ENCODE measurements around the gene CHCHD3. TPM values are rescaled to one million over a fixed set of nuclear protein-coding genes. Genes with fewer than 3 reads are reported as not detected.

Gene CHCHD3
- total RNA-seq, 8 experiments from 2014 or later, result 74.5 to 122 (median 90.0) TPM

GRCh38 chr7:133003052-133003910, 78.6 kb downstream of the CHCHD3 start:
- in situ Hi-C loops (cut with MboI; ENCODE audit: low pct_unique_long_range_greater_than_20kb in 2 of 9, low sequenced_read_pairs in 9 of 9, unreplicated experiment in 9 of 9), result no loop called here
- no peak overlapping the region for H3K4me3 ChIP-seq
- no peak for ATAC-seq (replicated peaks in 6 of 8)
- no peaks in the 10 kb centered on the region for H3K4me1 ChIP-seq (replicated peaks in 1 of 2)
- WGBS, 10 experiments, result 39 to 91% (median 65%) methylated on average over 1 to 4 of the region's 4 CpGs; no CpG with 5 or more reads in 1 of the 10 experiments
- H3K27ac ChIP-seq, result no peak overlapping the region

GRCh38 chr7:133001727-133002126, 80.2 kb downstream of the CHCHD3 start:
- H3K27ac ChIP-seq, result no peak overlapping the region
- in situ Hi-C loops (cut with MboI; ENCODE audit: low pct_unique_long_range_greater_than_20kb in 2 of 9, low sequenced_read_pairs in 9 of 9, unreplicated experiment in 9 of 9), result no loop called here
- 75 to 100% (median 88%) methylated on average over 3 to 5 of the region's 5 CpGs; no CpG with 5 or more reads in 1 of the 10 experiments for WGBS, 10 experiments

DNA sequence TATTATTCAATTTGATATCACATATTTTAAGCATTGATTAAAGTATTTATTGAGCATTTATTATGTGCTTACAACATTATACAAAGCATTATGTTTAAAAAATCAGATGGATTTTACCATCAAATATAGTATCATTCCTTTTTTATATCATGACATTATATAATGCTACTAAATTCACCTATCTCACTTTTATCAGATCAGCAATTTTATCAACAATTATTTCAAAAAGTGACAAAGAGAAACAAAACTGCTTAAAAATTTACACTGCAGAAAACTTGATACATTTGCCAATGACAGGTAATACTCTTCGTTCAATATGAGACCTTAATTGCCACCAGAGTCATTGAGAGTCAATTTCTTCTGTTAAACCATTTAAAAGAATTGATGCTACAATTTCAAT, 82.0 kb downstream of the CHCHD3 start:
- H3K27ac ChIP-seq, result no peak overlapping the region
- no peak overlapping the region for H3K4me3 ChIP-seq
- WGBS, 10 experiments, result 83 to 100% (median 100%) methylated on average over 1 of the region's 1 CpG; no CpG with 5 or more reads in 1 of the 10 experiments
- H3K4me1 ChIP-seq (replicated peaks in 1 of 2), result no peaks in the 10 kb centered on the region
- in situ Hi-C loops (cut with MboI; ENCODE audit: low pct_unique_long_range_greater_than_20kb in 2 of 9, low sequenced_read_pairs in 9 of 9, unreplicated experiment in 9 of 9), result no loop called here
- ATAC-seq (replicated peaks in 6 of 8), result no peak

More at GRCh38 chr7:133001727-133002126, 80.2 kb downstream of the CHCHD3 start:
- ATAC-seq (replicated peaks in 6 of 8), result no peak
- Histone ChIP-seq H3K4me3 (no peak overlapping the region), H3K4me1 (replicated peaks in 1 of 2) (no peaks in the 10 kb centered on the region)

- in situ Hi-C loops (cut with MboI; ENCODE audit: low pct_unique_long_range_greater_than_20kb in 2 of 9, low sequenced_read_pairs in 9 of 9, unreplicated experiment in 9 of 9), result no loop called here
- H3K27ac ChIP-seq, result no peak overlapping the region
- no peak overlapping the region for H3K4me3 ChIP-seq
- 85 to 100% (median 89%) methylated on average over 1 of the region's 1 CpG; no CpG with 5 or more reads in 5 of the 10 experiments for WGBS, 10 experiments
- H3K4me1 ChIP-seq (replicated peaks in 1 of 2), result no peaks in the 10 kb centered on the region
- ATAC-seq (replicated peaks in 6 of 8), result no peak
These were observed 83.1 kb downstream of the CHCHD3 start for GRCh38 chr7:132998763-132999162.

DNA sequence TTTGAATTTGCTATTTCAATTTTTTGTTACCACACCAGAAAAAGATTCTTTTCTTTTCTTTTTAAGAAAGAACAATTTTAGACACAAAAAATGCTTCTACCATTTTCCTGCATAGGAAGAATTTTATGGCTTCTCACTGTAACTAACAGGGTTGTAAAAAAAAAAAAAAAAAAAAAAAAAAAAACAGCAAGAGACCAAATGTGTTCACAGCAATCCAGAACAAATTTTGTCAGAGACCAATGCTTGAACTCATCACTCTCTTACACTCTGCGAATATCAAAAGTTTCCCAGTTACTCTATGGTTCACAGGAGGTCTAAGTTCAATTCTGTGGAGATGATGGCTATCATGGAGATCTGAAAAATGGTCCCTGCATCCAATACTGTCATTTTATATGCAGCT, 84.4 kb downstream of the CHCHD3 start:
- no peak overlapping the region for H3K27ac ChIP-seq
- 80 to 100% (median 92%) methylated on average over 1 of the region's 1 CpG; no CpG with 5 or more reads in 1 of the 10 experiments for WGBS, 10 experiments
- no peak overlapping the region for H3K4me3 ChIP-seq
- in situ Hi-C loops (cut with MboI; ENCODE audit: low pct_unique_long_range_greater_than_20kb in 2 of 9, low sequenced_read_pairs in 9 of 9, unreplicated experiment in 9 of 9), result no loop called here
- H3K4me1 ChIP-seq (replicated peaks in 1 of 2), result no peaks in the 10 kb centered on the region
- ATAC-seq (replicated peaks in 6 of 8), result no peak

GRCh38 chr7:132996581-132997242, 85.2 kb downstream of the CHCHD3 start:
- WGBS, 10 experiments, result 59 to 100% (median 81%) methylated on average over 1 to 16 of the region's 17 CpGs
- Histone ChIP-seq H3K27ac (no peak overlapping the region), H3K4me3 (no peak overlapping the region), H3K4me1 (replicated peaks in 1 of 2) (peaks cover 0 to 7% of the 10 kb centered on the region in 2 donors)
- in situ Hi-C loops (cut with MboI; ENCODE audit: low pct_unique_long_range_greater_than_20kb in 2 of 9, low sequenced_read_pairs in 9 of 9, unreplicated experiment in 9 of 9), result no loop called here
- no peak for ATAC-seq (replicated peaks in 6 of 8)

GRCh38 chr7:132993377-132994013, 88.4 kb downstream of the CHCHD3 start:
- Histone ChIP-seq H3K4me3 (no peak overlapping the region), H3K27ac (no peak overlapping the region), H3K4me1 (replicated peaks in 1 of 2) (peaks cover 0 to 7% of the 10 kb centered on the region in 2 donors)
- WGBS, 10 experiments, result 40 to 100% (median 69%) methylated on average over 1 to 4 of the region's 5 CpGs; no CpG with 5 or more reads in 2 of the 10 experiments
- ATAC-seq (replicated peaks in 6 of 8), result no peak
- in situ Hi-C loops (cut with MboI; ENCODE audit: low pct_unique_long_range_greater_than_20kb in 2 of 9, low sequenced_read_pairs in 9 of 9, unreplicated experiment in 9 of 9), result no loop called here

GRCh38 chr7:132991615-132992587, 90.0 kb downstream of the CHCHD3 start:
- 77 to 100% (median 94%) methylated on average over 1 to 9 of the region's 9 CpGs for WGBS, 10 experiments
- peak in 2 of 8 experiments; percentile 46 to 57 for ATAC-seq (replicated peaks in 6 of 8)
- Histone ChIP-seq H3K4me3 (no peak overlapping the region), H3K27ac (peak overlapping the region in 1 of 2 donors; percentile 34), H3K4me1 (replicated peaks in 1 of 2) (peaks cover 0 to 7% of the 10 kb centered on the region in 2 donors)
- in situ Hi-C loops (cut with MboI; ENCODE audit: low pct_unique_long_range_greater_than_20kb in 2 of 9, low sequenced_read_pairs in 9 of 9, unreplicated experiment in 9 of 9), result no loop called here

DNA sequence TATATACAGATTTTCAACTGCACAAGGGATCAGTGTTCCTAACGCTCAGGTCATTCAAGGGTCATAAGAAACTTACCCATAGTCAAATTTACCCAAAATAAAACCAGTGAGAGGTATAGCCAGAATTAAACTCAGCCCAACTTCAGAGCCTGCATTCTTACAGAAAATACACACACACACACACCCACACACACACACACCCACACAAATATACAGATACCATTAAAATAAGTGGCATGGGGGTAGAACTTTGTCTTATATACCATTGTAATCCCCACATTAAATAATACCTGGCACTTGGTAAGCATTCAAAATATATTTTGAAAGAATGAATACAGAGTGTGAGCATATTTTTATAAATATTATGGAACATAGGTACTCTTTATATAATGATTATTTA, 93.8 kb downstream of the CHCHD3 start:
- in situ Hi-C loops (cut with MboI; ENCODE audit: low pct_unique_long_range_greater_than_20kb in 2 of 9, low sequenced_read_pairs in 9 of 9, unreplicated experiment in 9 of 9), result no loop called here
- Histone ChIP-seq H3K27ac (no peak overlapping the region), H3K4me1 (replicated peaks in 1 of 2) (peaks cover 0 to 7% of the 10 kb centered on the region in 2 donors), H3K4me3 (no peak overlapping the region)
- no peak for ATAC-seq (replicated peaks in 6 of 8)
- 89 to 100% (median 100%) methylated on average over 1 of the region's 1 CpG; no CpG with 5 or more reads in 4 of the 10 experiments for WGBS, 10 experiments

- no peak for ATAC-seq (replicated peaks in 6 of 8)
- H3K4me3 ChIP-seq, result no peak overlapping the region
- in situ Hi-C loops (cut with MboI; ENCODE audit: low pct_unique_long_range_greater_than_20kb in 2 of 9, low sequenced_read_pairs in 9 of 9, unreplicated experiment in 9 of 9), result no loop called here
- H3K27ac ChIP-seq, result no peak overlapping the region
- WGBS, 10 experiments, result 80 to 100% (median 100%) methylated on average over 1 of the region's 1 CpG; no CpG with 5 or more reads in 4 of the 10 experiments
- no peaks in the 10 kb centered on the region for H3K4me1 ChIP-seq (replicated peaks in 1 of 2)
These were observed 101.5 kb downstream of the CHCHD3 start for GRCh38 chr7:132980402-132980801.

GRCh38 chr7:132979524-132979923, 102.4 kb downstream of the CHCHD3 start:
- Histone ChIP-seq H3K4me1 (replicated peaks in 1 of 2) (no peaks in the 10 kb centered on the region), H3K27ac (no peak overlapping the region), H3K4me3 (no peak overlapping the region)
- in situ Hi-C loops (cut with MboI; ENCODE audit: low pct_unique_long_range_greater_than_20kb in 2 of 9, low sequenced_read_pairs in 9 of 9, unreplicated experiment in 9 of 9), result no loop called here
- no peak for ATAC-seq (replicated peaks in 6 of 8)

DNA sequence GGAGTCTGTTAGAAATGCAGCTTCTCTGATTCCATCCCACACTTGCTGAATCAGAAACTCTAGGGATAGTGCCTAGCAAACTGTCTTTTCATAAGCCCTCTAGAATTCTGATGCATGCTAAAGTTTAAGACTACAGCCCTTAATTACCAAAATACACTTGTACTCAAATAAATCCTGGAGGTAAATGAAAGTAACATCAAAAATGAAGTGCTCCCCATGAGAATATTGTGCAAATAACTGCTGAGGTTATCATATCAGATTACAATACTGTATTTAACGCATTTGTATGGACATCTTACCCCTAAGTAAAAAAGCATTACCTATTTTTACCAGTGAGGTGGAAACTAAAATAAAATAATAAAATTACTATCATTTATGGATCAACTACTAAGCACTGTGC, 104.7 kb downstream of the CHCHD3 start:
- ATAC-seq (replicated peaks in 6 of 8), result no peak
- H3K4me1 ChIP-seq (replicated peaks in 1 of 2), result no peaks in the 10 kb centered on the region
- WGBS, 10 experiments, result 73 to 100% (median 100%) methylated on average over 1 of the region's 1 CpG; no CpG with 5 or more reads in 1 of the 10 experiments
- no peak overlapping the region for H3K4me3 ChIP-seq
- H3K27ac ChIP-seq, result no peak overlapping the region
- in situ Hi-C loops (cut with MboI; ENCODE audit: low pct_unique_long_range_greater_than_20kb in 2 of 9, low sequenced_read_pairs in 9 of 9, unreplicated experiment in 9 of 9), result no loop called here

Data from motor neuron (in vitro differentiated cells).